ENCODE results near the gene B4GALT5.

B4GALT5 gene

GRCh38 chr20:49682798-49683197 lies 30.9 kb downstream of the B4GALT5 start:
- H3K27ac ChIP-seq (ENCODE audit: low read length): no peak overlapping the region
- H3K4me2 ChIP-seq (ENCODE audit: low read length): no peak overlapping the region
- H4K20me1 ChIP-seq (ENCODE audit: insufficient read depth, low read length): peaks cover 90% of the 10 kb centered on the region
- no peaks in the 10 kb centered on the region for H3K9me3 ChIP-seq (ENCODE audit: insufficient read depth, low read length)
- peaks cover 100% of the 10 kb centered on the region for H3K79me2 ChIP-seq (ENCODE audit: low read length)
- peaks cover 70% of the 10 kb centered on the region for H3K4me1 ChIP-seq (ENCODE audit: low read length)
- no peak overlapping the region for H3K9ac ChIP-seq (ENCODE audit: low read length)
- H3K27me3 ChIP-seq (ENCODE audit: low read depth, low read length): no peaks in the 10 kb centered on the region
- H2AFZ ChIP-seq (ENCODE audit: low read depth, low read length): no peak overlapping the region
- H3K36me3 ChIP-seq (replicated peaks; ENCODE audit: low read depth, low read length): peaks cover 15% of the 10 kb centered on the region
- no peak overlapping the region for H3K4me3 ChIP-seq (ENCODE audit: low read length)
- TF ChIP-seq EZH2phosphoT487 (IDR thresholded peaks at IDR 0.05; ENCODE audit: low read depth): no peak
- no peak for TF ChIP-seq CTCF (IDR thresholded peaks at IDR 0.05; ENCODE audit: low read depth, low read length)

- Histone ChIP-seq H3K79me2 (ENCODE audit: low read length) (peaks cover 100% of the 10 kb centered on the region), H4K20me1 (ENCODE audit: insufficient read depth, low read length) (peaks cover 92% of the 10 kb centered on the region), H3K36me3 (replicated peaks; ENCODE audit: low read depth, low read length) (peaks cover 15% of the 10 kb centered on the region), H3K9ac (ENCODE audit: low read length) (no peak overlapping the region), H3K4me3 (ENCODE audit: low read length) (no peak overlapping the region), H3K27ac (ENCODE audit: low read length) (no peak overlapping the region), H3K9me3 (ENCODE audit: insufficient read depth, low read length) (no peaks in the 10 kb centered on the region), H3K27me3 (ENCODE audit: low read depth, low read length) (no peaks in the 10 kb centered on the region), H3K4me1 (ENCODE audit: low read length) (peaks cover 73% of the 10 kb centered on the region), H2AFZ (ENCODE audit: low read depth, low read length) (no peak overlapping the region), H3K4me2 (ENCODE audit: low read length) (no peak overlapping the region)
- TF ChIP-seq CTCF (IDR thresholded peaks at IDR 0.05; ENCODE audit: low read depth, low read length): no peak
- TF ChIP-seq EZH2phosphoT487 (IDR thresholded peaks at IDR 0.05; ENCODE audit: low read depth): no peak
Measured at GRCh38 chr20:49682278-49682677, 31.4 kb downstream of the B4GALT5 start.

GRCh38 chr20:49681850-49682216 lies 31.8 kb downstream of the B4GALT5 start:
- no peak overlapping the region for H3K4me3 ChIP-seq (ENCODE audit: low read length)
- peaks cover 90% of the 10 kb centered on the region for H4K20me1 ChIP-seq (ENCODE audit: insufficient read depth, low read length)
- no peak overlapping the region for H3K27ac ChIP-seq (ENCODE audit: low read length)
- H3K9me3 ChIP-seq (ENCODE audit: insufficient read depth, low read length): no peaks in the 10 kb centered on the region
- TF ChIP-seq EZH2phosphoT487 (IDR thresholded peaks at IDR 0.05; ENCODE audit: low read depth) (no peak), CTCF (IDR thresholded peaks at IDR 0.05; ENCODE audit: low read depth, low read length) (no peak)
- no peak overlapping the region for H3K9ac ChIP-seq (ENCODE audit: low read length)
- peaks cover 15% of the 10 kb centered on the region for H3K36me3 ChIP-seq (replicated peaks; ENCODE audit: low read depth, low read length)
- H3K4me1 ChIP-seq (ENCODE audit: low read length): peaks cover 73% of the 10 kb centered on the region
- H3K27me3 ChIP-seq (ENCODE audit: low read depth, low read length): no peaks in the 10 kb centered on the region
- H3K79me2 ChIP-seq (ENCODE audit: low read length): peaks cover 100% of the 10 kb centered on the region
- no peak overlapping the region for H3K4me2 ChIP-seq (ENCODE audit: low read length)
- H2AFZ ChIP-seq (ENCODE audit: low read depth, low read length): no peak overlapping the region

GRCh38 chr20:49680484-49680883 lies 33.2 kb downstream of the B4GALT5 start:
- H3K27me3 ChIP-seq (ENCODE audit: low read depth, low read length): no peaks in the 10 kb centered on the region
- peaks cover 100% of the 10 kb centered on the region for H3K79me2 ChIP-seq (ENCODE audit: low read length)
- no peak overlapping the region for H3K27ac ChIP-seq (ENCODE audit: low read length)
- no peak overlapping the region for H3K4me3 ChIP-seq (ENCODE audit: low read length)
- TF ChIP-seq EZH2phosphoT487 (IDR thresholded peaks at IDR 0.05; ENCODE audit: low read depth) (no peak), CTCF (IDR thresholded peaks at IDR 0.05; ENCODE audit: low read depth, low read length) (no peak)
- H4K20me1 ChIP-seq (ENCODE audit: insufficient read depth, low read length): peaks cover 85% of the 10 kb centered on the region
- peaks cover 15% of the 10 kb centered on the region for H3K36me3 ChIP-seq (replicated peaks; ENCODE audit: low read depth, low read length)
- no peak overlapping the region for H2AFZ ChIP-seq (ENCODE audit: low read depth, low read length)
- H3K4me2 ChIP-seq (ENCODE audit: low read length): peak overlapping the region; percentile 74; the same call in 1 of the 2 replicates
- peaks cover 73% of the 10 kb centered on the region for H3K4me1 ChIP-seq (ENCODE audit: low read length)
- H3K9ac ChIP-seq (ENCODE audit: low read length): no peak overlapping the region
- H3K9me3 ChIP-seq (ENCODE audit: insufficient read depth, low read length): no peaks in the 10 kb centered on the region

Measured in OCI-LY3 (cell line).